ENCODE measurements around the gene SORCS3.

Gene SORCS3

GRCh38 chr10:104920476-104920875 is 279.4 kb downstream of the SORCS3 start:
- DNase-seq (ENCODE audit: low spot score): no peak

GRCh38 chr10:104921763-104922162 is 280.7 kb downstream of the SORCS3 start:
- no peak for DNase-seq (ENCODE audit: low spot score)

GRCh38 chr10:104922810-104923209 is 281.7 kb downstream of the SORCS3 start:
- no peak for DNase-seq (ENCODE audit: low spot score)

- no peak for DNase-seq (ENCODE audit: low spot score)
Measured at GRCh38 chr10:104923501-104923900, 282.4 kb downstream of the SORCS3 start.

GRCh38 chr10:104924101-104924795 is 283.2 kb downstream of the SORCS3 start:
- no peak for DNase-seq (ENCODE audit: low spot score)

GRCh38 chr10:104925232-104925851 is 284.3 kb downstream of the SORCS3 start:
- DNase-seq (ENCODE audit: low spot score): no peak

- DNase-seq (ENCODE audit: low spot score): no peak
Measured at GRCh38 chr10:104928734-104929133, 287.6 kb downstream of the SORCS3 start.

GRCh38 chr10:104931612-104932134 is 290.6 kb downstream of the SORCS3 start:
- DNase-seq (ENCODE audit: low spot score): no peak

- no peak for DNase-seq (ENCODE audit: low spot score)
Measured at GRCh38 chr10:104935656-104936055, 294.6 kb downstream of the SORCS3 start.

- no peak for DNase-seq (ENCODE audit: low spot score)
Measured at GRCh38 chr10:104937567-104937966, 296.5 kb downstream of the SORCS3 start.

GRCh38 chr10:104938031-104938430 is 296.9 kb downstream of the SORCS3 start:
- no peak for DNase-seq (ENCODE audit: low spot score)

- no peak for DNase-seq (ENCODE audit: low spot score)
Measured at GRCh38 chr10:104941662-104942061, 300.6 kb downstream of the SORCS3 start.

GRCh38 chr10:104947314-104947713 is 306.2 kb downstream of the SORCS3 start:
- no peak for DNase-seq (ENCODE audit: low spot score)

GRCh38 chr10:104957178-104957841 is 316.2 kb downstream of the SORCS3 start:
- no peak for DNase-seq (ENCODE audit: low spot score)

GRCh38 chr10:104966563-104967297 is 325.6 kb downstream of the SORCS3 start:
- DNase-seq (ENCODE audit: low spot score): no peak

GRCh38 chr10:104980368-104980767 is 339.3 kb downstream of the SORCS3 start:
- no peak for DNase-seq (ENCODE audit: low spot score)

- DNase-seq (ENCODE audit: low spot score): no peak
Measured at GRCh38 chr10:104981995-104982394, 340.9 kb downstream of the SORCS3 start.

GRCh38 chr10:104988686-104989085 is 347.6 kb downstream of the SORCS3 start:
- no peak for DNase-seq (ENCODE audit: low spot score)

GRCh38 chr10:104989880-104990279 is 348.8 kb downstream of the SORCS3 start:
- no peak for DNase-seq (ENCODE audit: low spot score)

- DNase-seq (ENCODE audit: low spot score): no peak
Measured at GRCh38 chr10:104993085-104993484, 352.0 kb downstream of the SORCS3 start.

- no peak for DNase-seq (ENCODE audit: low spot score)
Measured at GRCh38 chr10:105001269-105001668, 360.2 kb downstream of the SORCS3 start.

- no peak for DNase-seq (ENCODE audit: low spot score)
Measured at GRCh38 chr10:105010411-105011121, 369.5 kb downstream of the SORCS3 start.

Measured in left forelimb (tissue), 1 donor.